Measurements from ENCODE around the gene SH3GL1. TPM values are rescaled to one million over a fixed set of nuclear protein-coding genes. Genes with fewer than 3 reads are reported as not detected.

SH3GL1 gene
- 36.6 to 63.4 TPM (median 61.9 TPM) in 5 replicates for total RNA-seq (2022; extraction: Qiagen RNA extraction; ENCODE audit: low read depth)

DNA sequence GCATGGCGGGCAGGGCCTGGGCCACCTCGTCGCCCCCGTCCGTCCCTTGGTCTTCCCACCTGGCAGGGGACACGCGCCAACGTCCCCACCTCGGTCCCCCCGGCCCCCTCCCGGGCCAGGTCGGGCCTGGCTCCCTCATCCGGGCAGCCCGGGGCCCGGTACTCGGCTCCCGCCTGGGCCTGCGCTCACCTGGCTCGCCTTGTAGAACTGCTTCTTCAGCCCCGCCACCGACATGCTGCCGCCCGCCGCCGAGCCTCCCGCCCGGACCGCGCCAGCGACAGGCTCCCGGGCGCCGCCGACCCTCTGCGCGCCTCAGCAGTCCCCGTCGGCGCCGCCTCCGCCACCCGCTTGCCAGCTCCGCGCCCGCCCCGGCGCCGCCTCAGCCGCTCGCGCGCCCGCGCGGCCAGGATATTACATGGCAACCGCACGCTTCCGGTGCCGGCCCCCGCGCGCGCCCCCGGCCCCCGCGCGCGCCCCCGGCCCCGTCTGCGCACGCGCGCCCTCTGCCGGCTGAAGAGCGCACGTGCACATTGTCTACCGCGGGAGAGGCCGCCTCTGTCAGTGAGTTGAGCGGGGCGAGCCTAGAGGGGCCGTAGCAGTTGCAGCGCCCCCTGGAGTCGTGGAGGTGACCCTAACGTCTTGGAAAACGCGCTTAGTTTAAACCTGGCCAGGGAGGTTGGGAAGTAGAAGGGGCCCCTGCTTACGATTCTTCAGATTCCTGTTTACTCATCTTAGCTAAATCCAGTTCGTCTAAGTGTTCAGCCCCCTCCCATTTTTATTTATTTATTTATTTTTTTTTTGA is at the start of gene SH3GL1:
Gene SH3GL1, minus strand, starts transcription at position 413 of the 802 bp plus-strand sequence. Its CDS starts 179 bp downstream, at position 234.

DNA sequence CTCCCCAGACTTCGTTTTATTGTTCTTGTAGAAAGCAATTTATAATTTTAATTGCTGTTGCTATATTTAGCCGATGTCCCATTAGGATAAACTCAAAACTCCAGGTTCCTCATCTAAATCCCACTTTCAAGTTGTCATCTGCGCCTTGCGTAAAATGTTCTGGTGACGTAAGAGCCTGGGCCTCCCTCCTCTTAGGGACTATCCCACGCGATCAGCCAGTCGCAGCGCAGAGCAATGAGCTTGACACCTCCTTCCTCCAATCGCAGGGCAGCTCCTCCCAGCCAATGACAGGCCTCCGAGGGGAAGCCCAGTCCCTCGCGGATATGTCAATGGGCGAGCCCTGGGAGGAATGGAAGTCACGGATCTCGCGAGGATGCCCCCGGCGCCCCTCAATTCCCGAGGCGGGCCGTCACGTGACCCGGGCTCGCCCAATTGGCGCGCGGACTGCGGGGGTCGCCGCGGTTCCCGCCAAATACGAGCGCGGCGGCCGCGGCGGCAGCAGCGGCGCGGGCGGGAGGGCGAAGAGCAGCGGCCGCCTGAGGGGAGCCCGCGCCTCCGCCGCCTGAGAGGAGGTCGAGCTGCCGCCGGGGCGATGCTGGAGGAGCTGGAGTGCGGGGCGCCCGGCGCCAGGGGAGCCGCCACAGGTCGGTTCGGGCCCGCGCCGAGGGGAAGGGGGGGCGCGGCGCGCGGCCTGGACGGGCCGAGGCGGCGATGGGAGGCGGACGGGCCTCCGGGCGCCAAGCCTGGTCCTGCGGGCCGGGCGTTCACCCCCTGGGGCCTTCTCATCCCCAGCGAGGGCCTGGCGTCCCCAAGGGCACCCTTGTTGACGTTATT is 2.0 kb upstream of the SH3GL1 start, which contains the start of gene CHAF1A:
Gene CHAF1A, plus strand, starts transcription at position 470 of the 834 bp plus-strand sequence. Its CDS starts 123 bp downstream, at position 593.

DNA sequence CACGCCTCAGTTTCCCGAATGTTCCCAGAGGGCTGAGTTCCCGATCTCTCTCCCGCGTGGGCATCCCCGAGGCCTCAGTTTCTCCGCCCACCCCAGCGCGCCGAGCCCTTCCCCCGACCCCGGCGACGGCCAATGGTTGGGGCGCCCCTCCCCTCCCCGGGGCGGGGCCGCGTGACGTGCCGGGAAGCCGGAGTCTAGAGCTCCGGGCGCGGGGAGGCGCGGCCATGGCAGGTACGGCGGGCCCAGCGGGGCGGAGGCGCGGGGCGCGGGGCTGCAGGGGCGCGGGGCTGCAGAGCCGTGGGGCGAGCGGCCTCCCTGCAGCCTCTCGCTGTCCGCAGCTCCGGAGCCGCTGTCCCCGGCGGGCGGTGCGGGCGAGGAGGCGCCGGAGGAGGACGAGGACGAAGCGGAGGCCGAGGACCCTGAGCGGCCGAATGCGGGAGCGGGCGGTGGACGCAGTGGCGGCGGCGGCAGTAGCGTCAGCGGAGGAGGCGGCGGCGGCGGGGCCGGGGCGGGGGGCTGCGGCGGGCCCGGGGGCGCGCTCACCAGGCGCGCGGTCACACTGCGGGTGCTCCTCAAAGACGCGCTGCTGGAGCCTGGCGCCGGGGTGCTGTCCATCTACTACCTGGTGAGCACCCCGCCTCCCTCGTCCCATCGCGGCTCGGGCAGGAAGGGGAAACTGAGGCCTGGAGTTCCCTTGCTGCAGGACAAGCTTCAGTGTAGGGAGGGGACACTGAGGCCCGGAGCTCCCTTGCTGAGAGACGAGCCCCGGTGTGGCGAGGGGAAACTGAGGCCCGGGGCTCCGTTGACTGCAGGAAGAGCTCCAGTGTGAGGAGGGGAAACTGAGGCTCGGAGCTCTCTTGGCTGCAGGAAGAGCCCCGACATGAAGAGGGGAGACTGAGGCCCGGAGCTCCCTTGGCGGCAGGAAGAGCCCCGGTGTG is 56.7 kb downstream of the SH3GL1 start, which contains the start of gene MPND:
Gene MPND, plus strand, starts transcription at position 193 of the 938 bp plus-strand sequence. Its CDS starts 32 bp downstream, at position 225.

GRCh38 chr19:4338441-4339355 is 61.6 kb downstream of the SH3GL1 start, which contains the start of gene STAP2:
STAP2 (minus strand) TSS chr19:4338827; CDS start chr19:4338753, 74 bp downstream.

Other genes with a start within 250 kb of the SH3GL1 start
- gene CREB3L3, start 246.9 kb downstream of the SH3GL1 start, total RNA-seq (2022; extraction: Qiagen RNA extraction; ENCODE audit: low read depth), result 0.08 to 0.39 TPM (median 0.11 TPM) in 4 of 5 replicates, not detected in the other
- gene SIRT6, start 218.0 kb downstream of the SH3GL1 start, total RNA-seq (2022; extraction: Qiagen RNA extraction; ENCODE audit: low read depth), result 17.4 to 39.4 TPM (median 36.8 TPM) in 5 replicates
- 0.16 to 0.34 TPM (median 0.31 TPM) in 5 replicates for gene ANKRD24, start 217.9 kb downstream of the SH3GL1 start, total RNA-seq (2022; extraction: Qiagen RNA extraction; ENCODE audit: low read depth)
- 1.5 to 4.8 TPM (median 3.0 TPM) in 5 replicates for gene EBI3, start 171.0 kb downstream of the SH3GL1 start, total RNA-seq (2022; extraction: Qiagen RNA extraction; ENCODE audit: low read depth)
- 17.1 to 23.9 TPM (median 21.5 TPM) in 5 replicates for gene YJU2, start 153.5 kb downstream of the SH3GL1 start, total RNA-seq (2022; extraction: Qiagen RNA extraction; ENCODE audit: low read depth)
- not detected in 5 replicates for gene SHD, start 121.3 kb downstream of the SH3GL1 start, total RNA-seq (2022; extraction: Qiagen RNA extraction; ENCODE audit: low read depth)
- not detected in 5 replicates for gene TMIGD2, start 98.2 kb downstream of the SH3GL1 start, total RNA-seq (2022; extraction: Qiagen RNA extraction; ENCODE audit: low read depth)
- gene FSD1, start 95.9 kb downstream of the SH3GL1 start, total RNA-seq (2022; extraction: Qiagen RNA extraction; ENCODE audit: low read depth), result 6.0 to 10.8 TPM (median 8.6 TPM) in 5 replicates
- 0.12 to 0.47 TPM in 2 of 5 replicates, not detected in the others for gene STAP2, start 61.7 kb downstream of the SH3GL1 start, total RNA-seq (2022; extraction: Qiagen RNA extraction; ENCODE audit: low read depth)
- gene MPND, start 57.0 kb downstream of the SH3GL1 start, total RNA-seq (2022; extraction: Qiagen RNA extraction; ENCODE audit: low read depth), result 7.0 to 13.3 TPM (median 10.1 TPM) in 5 replicates
- 19.7 to 27.3 TPM (median 24.6 TPM) in 5 replicates for gene CHAF1A, start 2.1 kb upstream of the SH3GL1 start, total RNA-seq (2022; extraction: Qiagen RNA extraction; ENCODE audit: low read depth)
- 30.7 to 66.9 TPM (median 55.5 TPM) in 5 replicates for gene UBXN6, start 57.2 kb upstream of the SH3GL1 start, total RNA-seq (2022; extraction: Qiagen RNA extraction; ENCODE audit: low read depth)
- gene HDGFL2, start 71.8 kb upstream of the SH3GL1 start, total RNA-seq (2022; extraction: Qiagen RNA extraction; ENCODE audit: low read depth), result 19.3 to 33.2 TPM (median 30.4 TPM) in 5 replicates
- 0.19 to 0.28 TPM (median 0.23 TPM) in 5 replicates for gene PLIN4, start 117.9 kb upstream of the SH3GL1 start, total RNA-seq (2022; extraction: Qiagen RNA extraction; ENCODE audit: low read depth)
- gene PLIN5, start 134.7 kb upstream of the SH3GL1 start, total RNA-seq (2022; extraction: Qiagen RNA extraction; ENCODE audit: low read depth), result 0.16 to 0.32 TPM in 2 of 5 replicates, not detected in the others
- gene LRG1, start 139.5 kb upstream of the SH3GL1 start, total RNA-seq (2022; extraction: Qiagen RNA extraction; ENCODE audit: low read depth), result 0.08 to 0.21 TPM (median 0.09 TPM) in 3 of 5 replicates, not detected in the others
- 4.3 to 6.9 TPM (median 6.2 TPM) in 5 replicates for gene SEMA6B, start 159.1 kb upstream of the SH3GL1 start, total RNA-seq (2022; extraction: Qiagen RNA extraction; ENCODE audit: low read depth)
- gene TNFAIP8L1, start 239.0 kb upstream of the SH3GL1 start, total RNA-seq (2022; extraction: Qiagen RNA extraction; ENCODE audit: low read depth), result 2.6 to 5.5 TPM (median 4.7 TPM) in 5 replicates

Measured in A549 treated with ZK216348 at 1 μM for 4 hours (cell line).